ENCODE results near the gene CTNND2.

Gene CTNND2

DNA sequence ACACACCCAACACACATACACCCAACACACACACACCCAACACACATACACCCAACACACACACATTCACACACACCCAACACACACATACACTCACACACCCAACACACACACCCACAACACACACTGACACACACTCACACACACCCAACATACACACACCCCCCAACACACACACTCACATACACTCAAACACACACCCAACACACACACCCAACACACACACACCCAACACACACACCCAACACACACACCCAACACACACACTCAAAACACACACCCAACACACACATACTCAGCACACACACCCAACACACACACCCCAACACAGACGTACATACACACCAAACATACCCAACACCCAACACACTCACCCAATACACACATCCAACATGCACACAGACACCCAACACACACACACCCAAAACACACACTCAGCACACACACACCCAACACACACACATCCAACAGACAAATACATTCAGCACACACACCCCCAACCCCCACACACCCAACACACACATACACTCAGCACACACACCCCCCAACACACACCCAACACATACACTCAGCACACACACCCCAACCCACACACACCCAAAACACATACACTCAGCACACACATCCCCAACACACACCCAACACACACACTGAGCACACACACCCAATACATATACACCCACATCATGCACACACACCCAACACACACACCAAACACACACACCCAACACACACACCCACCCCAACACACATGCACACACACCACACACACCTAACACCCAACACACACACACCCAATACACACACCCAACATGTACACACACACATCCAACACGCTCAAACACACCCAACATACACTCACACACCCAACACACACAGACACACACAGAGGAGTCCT, 663.7 kb downstream of the CTNND2 start:
- Histone ChIP-seq H3K27me3 (replicated peaks; ENCODE audit: control insufficient read depth, insufficient read depth, low read length) (peaks cover 6% of the 10 kb centered on the region), H3K4me1 (ENCODE audit: control insufficient read depth, insufficient read depth, low read length) (no peaks in the 10 kb centered on the region), H3K36me3 (ENCODE audit: control insufficient read depth, insufficient read depth, low read length, severe bottlenecking) (no peaks in the 10 kb centered on the region), H3K9me3 (ENCODE audit: control insufficient read depth, low read length) (no peaks in the 10 kb centered on the region), H3K9ac (ENCODE audit: low read length) (no peak overlapping the region), H3K4me3 (ENCODE audit: low read length) (no peak overlapping the region)
- DNase-seq (ENCODE audit: low read depth) = no peak

DNA sequence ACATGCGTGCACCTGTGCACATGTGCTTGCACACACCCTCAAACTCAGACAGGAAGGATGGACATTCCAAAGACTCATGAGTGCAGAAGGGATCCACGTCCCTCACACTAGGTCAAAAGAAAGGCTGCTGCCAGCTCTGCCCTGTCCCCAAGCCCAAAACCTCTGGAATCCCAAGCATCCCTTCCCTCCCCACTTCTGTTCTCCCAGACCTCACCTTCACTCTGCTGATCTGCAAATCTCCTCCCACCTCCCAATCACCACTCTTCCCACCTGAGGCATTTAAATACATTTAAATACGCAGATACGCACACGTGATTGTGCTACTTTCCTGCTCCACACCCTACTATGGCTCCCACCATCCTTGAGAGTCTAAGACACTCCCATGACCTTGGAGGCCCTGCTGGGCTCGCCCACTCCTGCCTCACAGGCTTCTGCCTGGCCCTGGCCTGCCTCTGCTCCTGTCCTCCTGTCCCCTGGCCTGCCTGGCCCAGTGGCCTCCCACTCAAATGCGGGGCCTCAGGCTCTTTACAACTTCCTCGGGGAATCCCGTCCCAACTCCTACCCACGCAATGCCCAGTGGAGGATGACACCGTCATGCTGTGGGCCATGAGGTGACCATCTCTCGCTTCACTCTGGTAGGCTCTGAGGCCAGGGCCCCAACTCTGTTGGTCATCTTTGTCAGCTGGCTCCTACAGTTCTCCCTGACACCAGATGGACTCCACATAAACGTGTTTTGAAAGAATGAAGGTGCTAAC, 664.8 kb downstream of the CTNND2 start:
- no peak for DNase-seq (ENCODE audit: low read depth)

DNA sequence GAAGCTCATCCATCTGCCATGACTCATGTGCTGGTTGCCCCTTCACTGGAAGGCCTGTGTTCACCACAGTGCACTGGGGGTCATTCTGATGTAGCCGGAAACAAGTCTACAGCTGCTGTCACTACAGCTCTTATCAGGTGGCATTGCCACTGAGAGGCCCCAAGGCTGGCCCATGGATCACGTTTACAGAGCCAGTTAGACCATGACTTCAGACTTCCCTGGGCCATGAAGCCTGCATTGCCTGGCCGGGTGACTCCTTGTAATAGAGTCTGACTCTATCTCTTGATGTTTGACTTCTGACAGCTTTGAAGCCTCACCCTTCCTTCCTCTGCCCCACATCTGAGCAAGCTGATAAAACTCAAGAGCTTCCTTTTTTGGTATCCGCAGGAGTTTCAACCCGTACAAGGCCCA, 669.7 kb downstream of the CTNND2 start:
- Histone ChIP-seq H3K9ac (ENCODE audit: low read length) (no peak overlapping the region), H3K27me3 (replicated peaks; ENCODE audit: control insufficient read depth, insufficient read depth, low read length) (no peaks in the 10 kb centered on the region), H3K9me3 (ENCODE audit: control insufficient read depth, low read length) (no peaks in the 10 kb centered on the region), H3K4me3 (ENCODE audit: low read length) (no peak overlapping the region), H3K4me1 (ENCODE audit: control insufficient read depth, insufficient read depth, low read length) (no peaks in the 10 kb centered on the region), H3K36me3 (ENCODE audit: control insufficient read depth, insufficient read depth, low read length, severe bottlenecking) (no peaks in the 10 kb centered on the region)
- no peak for DNase-seq (ENCODE audit: low read depth)

More for the DNA sequence above, 664.8 kb downstream of the CTNND2 start:
- H3K4me3 ChIP-seq (ENCODE audit: low read length) = no peak overlapping the region
- H3K36me3 ChIP-seq (ENCODE audit: control insufficient read depth, insufficient read depth, low read length, severe bottlenecking) = no peaks in the 10 kb centered on the region
- peaks cover 6% of the 10 kb centered on the region for H3K27me3 ChIP-seq (replicated peaks; ENCODE audit: control insufficient read depth, insufficient read depth, low read length)
- no peak overlapping the region for H3K9ac ChIP-seq (ENCODE audit: low read length)
- no peaks in the 10 kb centered on the region for H3K9me3 ChIP-seq (ENCODE audit: control insufficient read depth, low read length)
- H3K4me1 ChIP-seq (ENCODE audit: control insufficient read depth, insufficient read depth, low read length) = no peaks in the 10 kb centered on the region

DNA sequence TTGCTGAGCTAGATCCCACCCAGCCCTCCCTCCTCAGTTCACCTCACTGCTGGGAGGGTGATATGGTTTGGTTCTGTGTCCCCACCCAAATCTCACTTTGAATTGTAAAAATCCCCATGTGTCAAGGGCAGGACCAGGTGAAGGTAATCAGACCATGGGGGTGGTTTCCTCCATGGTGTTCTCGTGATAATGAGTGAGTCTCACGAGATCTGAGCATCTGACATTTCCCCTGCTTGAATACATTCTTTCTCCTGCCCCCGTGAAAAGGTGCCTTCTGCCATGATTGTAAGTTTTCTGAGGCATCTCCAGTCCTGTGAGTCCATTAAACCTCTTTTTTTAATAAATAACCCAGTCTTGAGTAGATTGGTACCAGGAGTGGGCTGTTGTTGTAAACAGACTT, 673.4 kb downstream of the CTNND2 start:
- Histone ChIP-seq H3K9ac (ENCODE audit: low read length) (no peak overlapping the region), H3K9me3 (ENCODE audit: control insufficient read depth, low read length) (no peaks in the 10 kb centered on the region), H3K4me3 (ENCODE audit: low read length) (no peak overlapping the region), H3K27me3 (replicated peaks; ENCODE audit: control insufficient read depth, insufficient read depth, low read length) (no peaks in the 10 kb centered on the region), H3K4me1 (ENCODE audit: control insufficient read depth, insufficient read depth, low read length) (no peaks in the 10 kb centered on the region), H3K36me3 (ENCODE audit: control insufficient read depth, insufficient read depth, low read length, severe bottlenecking) (no peaks in the 10 kb centered on the region)
- no peak for DNase-seq (ENCODE audit: low read depth)

DNA sequence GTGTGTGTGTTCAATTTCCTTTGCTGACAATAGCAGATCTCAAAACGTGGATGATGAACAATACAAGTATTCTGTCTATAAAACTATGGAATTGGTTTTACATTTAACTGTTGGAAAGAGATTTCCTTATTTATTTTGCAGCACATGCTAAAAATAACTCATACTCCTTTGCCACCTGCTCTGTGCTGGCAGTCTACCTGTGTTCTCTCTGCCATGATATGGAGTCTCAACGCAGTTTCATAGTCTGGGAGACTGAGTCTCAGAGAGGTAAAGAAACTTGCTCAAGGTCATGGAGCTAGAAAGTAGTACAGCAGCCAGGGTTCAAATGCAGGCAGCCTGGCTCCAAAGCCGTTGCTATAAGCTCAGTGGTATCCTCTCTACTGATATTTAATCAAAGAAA, 677.2 kb downstream of the CTNND2 start:
- no peak overlapping the region for H3K4me3 ChIP-seq (ENCODE audit: low read length)
- H3K27me3 ChIP-seq (replicated peaks; ENCODE audit: control insufficient read depth, insufficient read depth, low read length) = no peaks in the 10 kb centered on the region
- H3K36me3 ChIP-seq (ENCODE audit: control insufficient read depth, insufficient read depth, low read length, severe bottlenecking) = no peaks in the 10 kb centered on the region
- no peak for DNase-seq (ENCODE audit: low read depth)
- no peaks in the 10 kb centered on the region for H3K4me1 ChIP-seq (ENCODE audit: control insufficient read depth, insufficient read depth, low read length)
- H3K9me3 ChIP-seq (ENCODE audit: control insufficient read depth, low read length) = no peaks in the 10 kb centered on the region
- H3K9ac ChIP-seq (ENCODE audit: low read length) = no peak overlapping the region

DNA sequence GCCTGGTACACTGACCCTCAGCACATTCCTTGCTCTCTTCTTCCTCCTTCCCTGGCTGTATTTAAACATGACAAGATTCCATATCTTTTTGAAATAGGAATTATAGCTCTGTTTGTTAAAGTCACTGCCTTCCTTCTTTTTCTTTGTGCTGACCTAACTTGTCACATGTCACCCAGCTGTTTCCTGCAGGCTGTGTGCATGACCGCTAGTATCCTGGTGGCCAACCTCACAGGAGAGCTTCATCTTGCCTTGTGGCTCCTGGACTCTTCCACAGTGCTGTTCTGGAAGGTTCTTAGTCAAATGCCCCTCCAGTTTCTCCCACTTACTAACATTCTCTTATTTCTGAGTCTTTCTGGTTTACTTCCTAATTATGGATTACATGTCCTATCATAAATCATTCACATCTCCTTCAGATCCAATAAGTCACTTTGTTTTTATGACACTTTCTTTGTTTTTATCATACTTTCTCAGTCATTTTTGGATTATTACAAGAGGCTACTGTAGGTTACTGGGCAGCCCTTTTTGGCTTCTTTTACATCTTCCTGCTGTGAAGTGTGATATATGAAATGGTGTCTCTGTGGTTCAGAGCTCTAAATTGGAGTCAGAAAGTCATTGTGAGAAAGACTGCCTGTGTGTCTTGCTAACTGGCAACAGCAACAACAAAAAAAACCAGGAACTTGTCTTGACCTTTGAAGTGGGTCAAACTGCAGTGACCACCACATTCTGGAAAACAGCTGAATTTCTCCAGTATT, 679.6 kb downstream of the CTNND2 start:
- no peaks in the 10 kb centered on the region for H3K9me3 ChIP-seq (ENCODE audit: control insufficient read depth, low read length)
- H3K4me1 ChIP-seq (ENCODE audit: control insufficient read depth, insufficient read depth, low read length) = no peaks in the 10 kb centered on the region
- H3K36me3 ChIP-seq (ENCODE audit: control insufficient read depth, insufficient read depth, low read length, severe bottlenecking) = no peaks in the 10 kb centered on the region
- H3K9ac ChIP-seq (ENCODE audit: low read length) = no peak overlapping the region
- no peaks in the 10 kb centered on the region for H3K27me3 ChIP-seq (replicated peaks; ENCODE audit: control insufficient read depth, insufficient read depth, low read length)
- H3K4me3 ChIP-seq (ENCODE audit: low read length) = no peak overlapping the region
- DNase-seq (ENCODE audit: low read depth) = no peak

DNA sequence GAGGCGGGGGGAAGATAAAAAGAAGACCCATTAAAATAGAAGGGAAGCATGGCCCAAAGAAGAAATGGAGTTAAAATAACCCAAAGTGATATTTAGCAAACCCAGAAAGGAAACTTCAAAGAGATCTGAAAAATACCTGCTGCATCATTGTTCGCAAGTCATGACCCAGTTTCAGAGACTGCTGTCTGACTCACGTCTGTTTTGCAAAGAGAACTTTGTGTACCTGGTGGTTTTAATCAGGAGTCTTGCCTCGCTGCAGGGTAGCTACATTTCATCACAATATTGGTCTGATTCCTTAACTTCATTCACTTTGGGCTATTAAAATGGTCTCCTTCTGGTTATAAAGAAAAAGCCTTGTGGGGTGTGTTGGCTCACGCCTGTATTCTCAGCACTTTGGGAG, 682.1 kb downstream of the CTNND2 start:
- Histone ChIP-seq H3K9me3 (ENCODE audit: control insufficient read depth, low read length) (no peaks in the 10 kb centered on the region), H3K9ac (ENCODE audit: low read length) (no peak overlapping the region), H3K4me3 (ENCODE audit: low read length) (no peak overlapping the region), H3K4me1 (ENCODE audit: control insufficient read depth, insufficient read depth, low read length) (no peaks in the 10 kb centered on the region), H3K27me3 (replicated peaks; ENCODE audit: control insufficient read depth, insufficient read depth, low read length) (no peaks in the 10 kb centered on the region), H3K36me3 (ENCODE audit: control insufficient read depth, insufficient read depth, low read length, severe bottlenecking) (no peaks in the 10 kb centered on the region)
- no peak for DNase-seq (ENCODE audit: low read depth)

DNA sequence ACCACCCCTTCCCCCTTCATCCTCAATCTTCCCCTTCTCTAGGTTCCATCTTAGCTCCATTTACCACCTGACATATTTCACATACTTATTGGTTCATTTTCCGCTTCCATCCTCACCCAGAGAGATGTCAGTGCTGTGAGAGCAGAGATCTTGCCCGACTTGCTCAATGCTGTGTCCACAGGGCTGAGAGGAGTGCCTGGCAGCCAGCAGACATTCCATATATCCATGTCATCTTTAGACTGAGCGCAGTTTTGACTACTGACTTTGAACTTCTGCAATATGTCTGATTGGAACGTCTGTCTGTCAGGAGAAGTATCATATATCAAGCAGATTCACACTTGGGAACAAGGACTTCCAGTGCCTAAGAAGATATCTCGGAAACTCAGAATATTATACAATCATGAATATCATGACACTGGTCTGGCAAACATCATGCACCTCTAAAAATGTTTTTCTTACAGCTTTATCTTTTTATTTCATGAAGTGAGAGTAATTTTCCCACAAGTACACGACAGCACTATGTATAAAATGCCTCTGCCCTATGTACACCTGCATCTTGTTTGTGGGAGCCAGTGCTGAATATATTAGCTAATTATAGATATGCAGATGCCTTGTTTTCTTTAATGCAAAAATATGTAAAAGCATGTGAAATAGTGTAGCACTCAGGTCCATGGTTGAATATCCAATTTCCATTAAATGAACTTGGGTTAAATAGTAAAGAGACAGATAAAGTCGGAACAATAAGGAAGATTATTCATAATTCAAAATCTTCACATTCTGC, 689.2 kb downstream of the CTNND2 start:
- peak; percentile 1 for DNase-seq (ENCODE audit: low read depth)
- Histone ChIP-seq H3K27me3 (replicated peaks; ENCODE audit: control insufficient read depth, insufficient read depth, low read length) (no peaks in the 10 kb centered on the region), H3K9me3 (ENCODE audit: control insufficient read depth, low read length) (peaks cover 3% of the 10 kb centered on the region), H3K9ac (ENCODE audit: low read length) (no peak overlapping the region), H3K36me3 (ENCODE audit: control insufficient read depth, insufficient read depth, low read length, severe bottlenecking) (no peaks in the 10 kb centered on the region), H3K4me3 (ENCODE audit: low read length) (no peak overlapping the region), H3K4me1 (ENCODE audit: control insufficient read depth, insufficient read depth, low read length) (no peaks in the 10 kb centered on the region)

DNA sequence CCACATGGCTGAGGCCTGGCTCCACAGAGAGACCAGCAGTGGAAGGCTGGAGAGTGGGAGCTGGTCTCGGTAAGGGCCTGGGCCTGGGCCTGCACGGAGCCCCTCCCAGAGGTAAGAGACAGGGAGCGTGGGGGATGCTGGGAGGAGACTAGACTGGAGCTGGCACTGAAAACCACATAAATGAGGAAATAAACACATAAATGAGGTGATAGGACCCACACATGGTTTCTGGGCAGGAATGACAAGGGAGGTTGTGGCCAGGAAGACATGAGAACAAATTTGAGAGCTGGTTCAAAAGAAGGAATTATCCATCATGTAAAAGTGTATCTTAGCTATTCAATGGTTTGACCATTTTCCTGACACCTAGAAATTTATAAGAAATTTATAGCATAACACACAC, 691.5 kb downstream of the CTNND2 start:
- Histone ChIP-seq H3K9ac (ENCODE audit: low read length) (no peak overlapping the region), H3K9me3 (ENCODE audit: control insufficient read depth, low read length) (peaks cover 3% of the 10 kb centered on the region)
- DNase-seq (ENCODE audit: low read depth) = no peak

DNA sequence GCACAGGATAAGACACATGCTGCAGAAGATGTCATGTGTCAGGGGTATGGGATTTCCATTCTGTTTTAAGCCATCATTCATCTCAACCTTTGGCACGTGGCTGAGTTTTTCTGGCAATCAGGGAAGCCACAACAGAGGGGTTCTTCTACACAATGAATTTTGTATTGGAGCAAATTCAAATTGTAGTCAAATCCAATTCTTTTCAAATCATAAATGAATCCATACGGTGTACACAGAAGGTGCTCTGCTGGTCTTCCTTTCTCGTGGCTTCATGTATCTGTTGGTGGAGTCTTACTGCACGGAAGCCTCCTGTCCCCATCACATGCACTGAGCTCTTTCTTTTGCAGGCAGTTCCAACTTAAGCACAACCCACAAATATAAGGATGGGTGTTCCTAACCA, 706.5 kb downstream of the CTNND2 start:
- no peak for DNase-seq (ENCODE audit: low read depth)
- H3K9ac ChIP-seq (ENCODE audit: low read length) = no peak overlapping the region
- H3K4me1 ChIP-seq (ENCODE audit: control insufficient read depth, insufficient read depth, low read length) = no peaks in the 10 kb centered on the region
- no peaks in the 10 kb centered on the region for H3K9me3 ChIP-seq (ENCODE audit: control insufficient read depth, low read length)
- no peaks in the 10 kb centered on the region for H3K36me3 ChIP-seq (ENCODE audit: control insufficient read depth, insufficient read depth, low read length, severe bottlenecking)
- no peak overlapping the region for H3K4me3 ChIP-seq (ENCODE audit: low read length)
- no peaks in the 10 kb centered on the region for H3K27me3 ChIP-seq (replicated peaks; ENCODE audit: control insufficient read depth, insufficient read depth, low read length)

More for the DNA sequence above, 691.5 kb downstream of the CTNND2 start:
- Histone ChIP-seq H3K27me3 (replicated peaks; ENCODE audit: control insufficient read depth, insufficient read depth, low read length) (no peaks in the 10 kb centered on the region), H3K4me1 (ENCODE audit: control insufficient read depth, insufficient read depth, low read length) (no peaks in the 10 kb centered on the region), H3K36me3 (ENCODE audit: control insufficient read depth, insufficient read depth, low read length, severe bottlenecking) (no peaks in the 10 kb centered on the region), H3K4me3 (ENCODE audit: low read length) (no peak overlapping the region)
